Neural crest cell (in vitro differentiated cells): Measurements from ENCODE around the gene SERTAD4. TPM values are rescaled to one million over a fixed set of nuclear protein-coding genes. Genes with fewer than 3 reads are reported as not detected.

Experiments
- DNase-seq: peaks from one replicate; pipeline ENCODE4 v3.0.0; 2021; ENCODE audit warnings: low read depth, mixed read lengths, low spot score
- H3K27ac Mint-ChIP-seq: one replicate; pipeline ENCODE4 v1.8.0; 2021; ENCODE audit warnings: mild to moderate bottlenecking, mixed read lengths; ENCODE audit not compliant: unreplicated experiment
- H3K27me3 Mint-ChIP-seq: 2 replicates; pipeline ENCODE4 v1.8.0; 2021; ENCODE audit warnings: low read depth, mild to moderate bottlenecking, mixed read lengths
- H3K36me3 Mint-ChIP-seq: 2 replicates; pipeline ENCODE4 v1.8.0; 2021; ENCODE audit warnings: low read depth, mild to moderate bottlenecking, mixed read lengths
- H3K4me1 Mint-ChIP-seq: 2 replicates; pipeline ENCODE4 v1.8.0; 2021; ENCODE audit warnings: mixed read lengths
- H3K4me3 Mint-ChIP-seq: one replicate; pipeline ENCODE4 v1.8.0; 2021; ENCODE audit warnings: mild to moderate bottlenecking, mixed read lengths
- H3K9me3 Mint-ChIP-seq: 2 replicates; pipeline ENCODE4 v1.8.0; 2021; ENCODE audit warnings: mixed read lengths
- CTCF ChIP-seq: fragments of 200-600 bp; sonication (generic); conservative IDR thresholded peaks from 2 replicates; pipeline ENCODE4 v1.5.0; 2021; ENCODE audit warnings: antibody characterized with exemption, mild to moderate bottlenecking
- total RNA-seq: library from RNA; stranded (reverse); gene quantifications from 2 replicates; pipeline ENCODE4 v1.2.1, GENCODE V29; 2021

SERTAD4 gene
- total RNA-seq, 1 donor from 2014 or later: 1.5 TPM

- no peak for TF ChIP-seq CTCF
- DNase-seq: no peak
- Mint-ChIP-seq H3K4me3 (peak overlapping the region; percentile 74), H3K4me1 (peaks cover 33% of the 10 kb centered on the region), H3K27me3 (peaks cover 64% of the 10 kb centered on the region), H3K9me3 (no peaks in the 10 kb centered on the region), H3K36me3 (no peaks in the 10 kb centered on the region), H3K27ac (no peak overlapping the region)
Observed at GRCh38 chr1:210234329-210234757, 1.7 kb downstream of the SERTAD4 start.

- Mint-ChIP-seq H3K9me3 (no peaks in the 10 kb centered on the region), H3K4me1 (peaks cover 33% of the 10 kb centered on the region), H3K27me3 (peaks cover 64% of the 10 kb centered on the region), H3K4me3 (peak overlapping the region; percentile 25), H3K27ac (no peak overlapping the region), H3K36me3 (no peaks in the 10 kb centered on the region)
- no peak for TF ChIP-seq CTCF
- DNase-seq: no peak
Observed at GRCh38 chr1:210235363-210236053, 2.9 kb downstream of the SERTAD4 start.

- Mint-ChIP-seq H3K4me3 (no peak overlapping the region), H3K27ac (no peak overlapping the region), H3K9me3 (no peaks in the 10 kb centered on the region), H3K4me1 (peaks cover 33% of the 10 kb centered on the region), H3K27me3 (peaks cover 57% of the 10 kb centered on the region), H3K36me3 (no peaks in the 10 kb centered on the region)
- DNase-seq: no peak
- no peak for TF ChIP-seq CTCF
Observed at GRCh38 chr1:210236386-210236839, 3.8 kb downstream of the SERTAD4 start.

- Mint-ChIP-seq H3K4me1 (peaks cover 31% of the 10 kb centered on the region), H3K27ac (no peak overlapping the region), H3K27me3 (peaks cover 52% of the 10 kb centered on the region), H3K4me3 (peak overlapping the region; percentile 21), H3K36me3 (no peaks in the 10 kb centered on the region), H3K9me3 (no peaks in the 10 kb centered on the region)
- no peak for TF ChIP-seq CTCF
- no peak for DNase-seq
Observed at GRCh38 chr1:210236840-210237409, 4.3 kb downstream of the SERTAD4 start.

GRCh38 chr1:210237479-210237878, 4.9 kb downstream of the SERTAD4 start:
- DNase-seq: no peak
- no peaks in the 10 kb centered on the region for H3K36me3 Mint-ChIP-seq
- peak overlapping the region; percentile 21 for H3K4me3 Mint-ChIP-seq
- H3K4me1 Mint-ChIP-seq: peaks cover 27% of the 10 kb centered on the region
- H3K9me3 Mint-ChIP-seq: no peaks in the 10 kb centered on the region
- no peak for TF ChIP-seq CTCF
- H3K27me3 Mint-ChIP-seq: peaks cover 47% of the 10 kb centered on the region
- no peak overlapping the region for H3K27ac Mint-ChIP-seq
